HG02798 (cell line): ENCODE data around the gene BTBD2.
"Not testable (repeated sequence)": the region's sequence is repeated elsewhere in the genome, so short reads cannot be mapped to it uniquely, and the experiment has no call there.

ENCODE experiments used
- ATAC-seq: cut with Tn5 transposase; IDR thresholded peaks from one replicate; pipeline ENCODE4 v1.9.1; 2021; ENCODE audit warnings: mild to moderate bottlenecking; ENCODE audit not compliant: unreplicated experiment, poor library complexity

Gene BTBD2

DNA sequence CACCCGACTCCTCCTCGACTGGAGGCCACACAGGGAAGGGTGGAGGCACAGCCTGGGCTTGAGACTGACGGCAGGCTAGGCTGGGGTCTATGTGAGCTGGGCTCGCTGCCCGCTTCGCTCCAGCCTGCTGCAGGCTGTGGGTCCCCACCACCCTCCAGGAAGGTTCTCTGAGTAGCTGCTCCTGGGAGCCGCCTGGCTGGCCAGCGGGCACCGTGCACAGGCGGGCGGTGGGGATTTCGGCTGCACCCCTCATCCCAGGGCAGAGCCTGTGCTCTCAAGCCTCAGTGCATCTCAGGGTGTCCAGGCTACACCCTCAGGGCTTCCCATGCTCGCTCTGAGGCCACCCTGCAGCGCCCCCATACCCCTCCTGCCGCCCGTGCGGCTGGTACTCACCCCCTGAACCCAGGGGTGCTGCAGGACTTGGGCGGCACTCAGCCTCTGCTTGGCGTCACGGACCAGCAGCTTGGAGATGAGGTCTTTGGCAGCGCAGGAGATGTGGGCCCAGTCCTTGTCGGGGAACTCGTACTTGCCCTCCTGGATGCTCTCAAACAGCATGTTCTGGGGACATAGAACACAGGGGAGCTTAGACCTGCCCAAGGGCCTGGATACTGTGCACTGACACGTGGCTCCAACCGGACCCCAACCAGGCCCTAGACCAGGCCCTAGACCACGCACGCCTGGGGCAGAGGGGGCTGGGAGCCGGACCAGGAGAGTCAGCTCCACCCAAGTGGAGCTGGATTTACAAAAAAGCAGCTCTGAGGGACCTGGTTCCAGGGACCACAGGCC, 25.3 kb upstream of the BTBD2 start:
- no peak for ATAC-seq

- ATAC-seq, result no peak
Measured at GRCh38 chr19:2039959-2040646, 24.6 kb upstream of the BTBD2 start.

DNA sequence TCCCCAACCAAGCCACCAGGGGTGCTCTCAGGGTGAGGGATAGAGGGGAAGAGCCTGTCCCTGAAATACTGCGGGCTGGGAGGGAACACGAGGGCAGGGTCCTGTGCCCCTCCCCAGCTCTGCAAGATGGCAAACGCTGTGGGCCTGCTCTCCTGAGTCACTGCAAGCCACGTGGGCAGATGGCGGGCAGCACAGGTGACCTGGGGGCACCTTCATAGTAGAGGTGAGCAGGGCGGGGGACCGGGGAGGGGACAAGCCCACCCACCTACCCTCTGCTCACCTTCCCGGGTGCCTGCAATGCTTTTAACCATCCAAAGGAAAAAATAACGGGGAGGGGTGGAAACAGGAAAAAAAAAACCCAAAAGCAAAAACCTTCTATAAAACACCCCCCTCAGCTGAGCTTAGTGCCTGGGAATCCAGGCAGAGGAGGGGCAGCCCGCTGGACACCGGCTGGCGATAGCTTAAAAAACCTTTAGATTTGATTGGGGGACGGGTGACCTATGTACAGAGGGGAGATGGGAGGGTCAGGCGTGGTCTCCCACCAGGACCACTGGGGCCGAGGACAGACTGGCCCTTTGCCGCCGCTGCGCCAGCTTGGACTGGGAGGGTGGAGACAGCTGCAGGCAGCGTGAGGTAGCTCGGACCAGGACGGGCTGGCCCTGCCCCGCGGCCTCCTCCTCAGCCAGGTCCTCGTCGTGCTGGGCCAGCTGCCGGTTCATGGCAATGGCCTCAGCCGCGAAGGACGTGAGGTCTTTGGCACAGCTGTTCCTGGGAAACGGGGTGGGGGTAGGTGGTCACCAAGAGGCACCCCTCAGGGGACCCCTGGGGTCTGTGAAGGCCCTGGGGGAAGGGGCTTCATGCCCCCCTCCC, 23.8 kb upstream of the BTBD2 start:
- ATAC-seq, result no peak

DNA sequence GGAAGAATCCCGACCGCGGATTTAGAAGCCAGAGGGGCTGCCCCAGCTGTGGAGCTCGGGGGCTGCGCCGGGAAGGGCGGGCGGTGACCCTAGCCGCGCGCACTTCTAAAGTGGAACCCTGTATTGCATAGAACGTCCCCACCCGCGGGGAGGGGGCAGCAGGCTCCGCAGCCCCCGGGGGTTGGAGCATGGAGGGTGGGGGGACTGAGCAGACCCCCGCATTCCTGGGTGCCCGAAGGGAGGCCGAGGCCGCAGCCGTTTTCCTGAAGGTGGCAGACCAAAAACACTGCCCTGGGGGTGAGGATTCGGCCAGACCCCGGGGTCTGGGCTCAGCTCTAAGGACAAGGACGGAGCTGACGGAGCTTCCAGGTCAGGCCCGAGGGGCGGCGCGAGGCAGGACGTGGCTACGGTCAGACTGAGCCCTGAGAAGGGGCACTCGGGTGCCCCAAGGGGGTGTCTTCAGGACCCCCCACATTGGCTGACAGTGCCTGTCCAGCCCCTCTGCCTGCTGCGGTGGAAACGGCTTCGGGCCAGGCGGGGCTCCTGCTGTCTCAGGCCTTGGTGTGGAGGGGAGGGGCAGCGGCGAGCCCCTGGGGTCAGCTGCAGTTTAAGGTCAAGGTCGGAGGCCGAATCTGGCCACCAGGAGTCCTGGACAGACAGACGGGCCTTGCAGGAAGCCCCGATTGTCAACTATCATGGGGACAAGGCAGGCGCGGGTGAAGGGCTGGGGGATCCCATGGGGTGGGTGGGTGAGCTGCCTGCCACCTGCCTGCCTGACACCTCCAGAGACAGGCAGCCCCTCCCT, 23.0 kb upstream of the BTBD2 start:
- ATAC-seq, result no peak

GRCh38 chr19:2037651-2038255, 22.2 kb upstream of the BTBD2 start:
- no peak for ATAC-seq

DNA sequence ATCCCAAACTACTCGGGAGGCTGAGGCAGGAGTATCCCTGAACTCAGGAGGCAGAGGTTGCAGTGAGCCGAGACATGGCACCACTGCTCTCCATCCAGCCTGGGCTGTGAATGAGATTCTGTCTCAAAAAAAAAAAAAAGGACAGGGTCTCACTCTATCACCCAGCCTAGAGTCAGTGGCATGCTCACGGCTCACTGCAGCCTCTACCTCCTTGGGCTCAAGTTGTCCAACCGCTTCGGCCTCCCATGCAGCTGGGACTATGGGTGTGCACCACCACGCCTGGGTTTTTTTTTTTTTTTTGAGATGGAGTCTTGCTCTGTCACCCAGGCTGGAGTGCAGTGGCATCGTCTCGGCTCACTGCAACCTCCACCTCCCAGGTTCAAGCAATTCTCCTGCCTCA, 20.9 kb upstream of the BTBD2 start:
- ATAC-seq, result no peak

- ATAC-seq, result no peak
Measured at GRCh38 chr19:2035590-2035991, 20.1 kb upstream of the BTBD2 start.

DNA sequence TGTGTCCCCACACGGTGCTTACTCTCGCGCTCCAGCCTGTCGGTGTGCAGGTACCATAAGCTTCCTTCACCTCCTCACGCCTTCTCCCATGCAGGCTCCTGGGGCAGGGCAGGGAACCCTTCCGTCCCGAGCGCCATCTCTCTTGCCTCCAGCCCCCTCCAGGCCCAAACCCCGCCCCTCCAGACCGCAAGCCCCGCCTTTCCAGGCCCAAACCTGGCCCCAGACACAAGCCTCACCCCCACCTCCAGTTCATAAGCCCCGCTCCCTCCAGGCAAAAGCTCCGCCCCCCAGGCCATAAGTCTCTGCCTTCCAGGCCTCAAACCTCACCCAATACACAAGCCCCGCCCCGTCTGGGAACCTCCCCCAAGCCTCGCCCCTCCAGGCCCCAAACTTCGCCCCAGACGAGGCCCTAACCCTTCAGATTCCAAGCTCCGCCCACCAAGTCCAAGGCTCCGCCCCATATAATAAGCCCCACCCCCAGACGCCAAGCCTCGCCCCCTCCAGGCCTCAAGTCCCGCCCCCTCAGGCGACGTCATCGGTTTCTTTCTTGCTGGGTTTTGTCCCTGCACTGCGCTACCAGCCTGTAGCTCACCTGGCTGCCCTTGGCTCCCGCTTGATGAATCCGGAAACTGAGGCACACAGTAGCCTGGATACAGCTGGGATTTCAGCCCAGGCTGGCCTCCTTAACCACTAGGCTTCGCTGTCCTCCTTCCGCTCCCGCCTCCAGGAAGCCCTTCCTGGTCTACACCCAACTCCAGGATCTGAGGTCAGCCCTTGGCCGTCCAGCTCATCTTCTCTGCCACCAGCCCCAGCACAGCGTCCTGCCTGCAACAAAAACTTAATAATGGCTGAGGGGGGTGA, 19.4 kb upstream of the BTBD2 start:
- no peak for ATAC-seq

- ATAC-seq, result not testable (repeated sequence)
Measured at GRCh38 chr19:2034253-2034652, 18.7 kb upstream of the BTBD2 start.

- no peak for ATAC-seq
Measured at GRCh38 chr19:2033825-2034159, 18.3 kb upstream of the BTBD2 start.

- no peak for ATAC-seq
Measured at GRCh38 chr19:2033115-2033824, 17.8 kb upstream of the BTBD2 start.

GRCh38 chr19:2032296-2032941, 16.9 kb upstream of the BTBD2 start:
- no peak for ATAC-seq

DNA sequence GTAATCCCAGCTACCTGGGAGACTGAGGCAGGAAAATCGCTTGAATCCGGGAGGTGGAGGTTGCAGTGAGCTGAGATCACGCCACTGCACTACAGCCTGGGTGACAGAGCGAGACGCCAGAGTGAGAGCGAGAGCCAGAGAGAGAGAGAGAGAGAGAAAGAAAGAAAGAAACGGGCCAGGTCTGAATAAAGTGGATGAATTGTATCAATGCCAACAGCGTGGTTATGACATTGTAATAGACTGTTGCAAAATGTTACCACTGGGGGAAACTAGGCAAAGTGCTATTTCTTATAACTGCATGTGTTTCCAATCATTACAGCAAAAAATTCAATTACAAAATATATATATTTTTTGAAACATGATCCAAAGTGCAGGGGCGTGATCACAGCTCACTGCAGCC, 11.8 kb upstream of the BTBD2 start:
- ATAC-seq, result no peak

DNA sequence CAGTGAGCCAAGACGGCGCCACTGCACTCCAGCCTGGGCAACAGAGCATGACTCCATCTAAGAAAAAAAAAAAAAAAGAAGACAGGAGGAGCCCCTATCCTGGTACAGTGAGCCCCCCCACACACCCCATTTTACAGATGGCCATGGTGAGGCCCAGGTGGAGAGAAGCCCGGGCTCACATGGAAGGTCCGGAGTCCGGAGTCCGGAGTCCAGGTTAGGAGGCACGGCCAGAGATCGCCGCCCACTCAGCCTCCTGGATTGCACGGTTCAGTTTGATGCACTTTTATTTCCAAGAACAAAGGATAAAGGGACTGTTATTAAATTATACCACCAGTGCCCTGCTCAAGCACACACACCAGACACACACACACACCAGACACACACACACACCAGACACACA, 11.3 kb upstream of the BTBD2 start:
- no peak for ATAC-seq

DNA sequence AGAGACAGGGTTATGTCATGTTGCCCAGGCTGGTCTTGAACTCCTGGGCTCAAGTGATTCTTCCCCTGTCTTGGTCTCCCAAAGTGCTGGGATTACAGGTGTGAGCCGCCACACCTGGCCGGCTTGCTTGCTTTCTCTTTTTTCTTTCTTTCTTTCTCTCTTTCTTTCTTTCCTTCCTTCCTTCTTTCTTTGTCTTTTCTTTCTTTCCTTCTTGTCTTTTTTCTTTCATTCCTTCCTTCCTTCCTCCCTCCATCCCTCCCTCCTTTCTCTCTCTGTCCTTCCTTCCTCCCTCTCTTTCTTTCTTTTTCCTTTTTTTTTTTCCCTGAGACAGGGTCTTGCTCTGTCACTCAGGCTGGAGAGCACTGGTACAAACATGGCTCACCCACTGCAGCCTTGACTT, 6.8 kb upstream of the BTBD2 start:
- ATAC-seq, result no peak

- no peak for ATAC-seq
Measured at GRCh38 chr19:2021453-2022140, 6.1 kb upstream of the BTBD2 start.

- no peak for ATAC-seq
Measured at GRCh38 chr19:2018752-2019151, 3.2 kb upstream of the BTBD2 start.
